Right hindlimb (tissue), 1 donor: Measurements from ENCODE around the gene KBTBD8.

Experiments
- DNase-seq: peaks from one replicate; pipeline ENCODE4 v3.0.0-alpha.2; 2018

The KBTBD8 gene

DNA sequence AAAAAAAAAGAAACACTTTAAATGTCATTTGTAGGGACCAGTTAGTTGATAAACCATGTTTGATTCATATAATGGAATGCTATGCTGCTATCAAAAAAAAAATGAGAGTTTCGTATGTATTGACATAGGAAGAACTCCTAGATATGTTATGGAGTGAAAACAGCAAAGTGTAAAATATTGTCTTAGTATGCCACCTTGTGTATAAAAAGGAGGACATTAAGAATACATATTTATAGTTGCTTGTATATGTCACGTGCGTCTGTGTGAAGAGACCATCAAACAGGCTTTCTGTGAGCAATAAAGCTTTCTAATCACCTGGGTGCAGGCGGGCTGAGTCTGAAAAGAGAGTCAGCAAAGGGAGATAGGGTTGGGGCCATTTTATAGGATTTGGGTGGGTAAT lies 39.5 kb downstream of the KBTBD8 start:
- no peak for DNase-seq

DNA sequence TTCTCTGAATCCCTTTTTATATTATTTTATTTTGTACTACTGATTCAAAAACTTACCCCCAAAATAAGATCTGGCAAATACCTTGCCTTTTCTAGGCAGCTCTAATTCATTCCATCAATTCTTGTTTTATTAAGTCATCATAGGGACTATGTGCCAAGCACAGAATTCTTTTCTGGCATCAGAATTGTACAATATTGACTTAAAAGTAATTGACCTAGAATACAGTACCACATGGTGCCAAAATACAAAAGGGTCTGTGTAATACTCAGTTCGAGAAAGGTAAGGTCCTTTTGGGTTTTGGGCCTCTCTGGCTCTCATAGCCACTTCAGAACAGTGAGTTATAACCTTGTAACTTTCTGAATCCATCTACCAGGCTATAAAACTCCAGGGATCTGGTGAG lies 46.2 kb downstream of the KBTBD8 start:
- no peak for DNase-seq

DNA sequence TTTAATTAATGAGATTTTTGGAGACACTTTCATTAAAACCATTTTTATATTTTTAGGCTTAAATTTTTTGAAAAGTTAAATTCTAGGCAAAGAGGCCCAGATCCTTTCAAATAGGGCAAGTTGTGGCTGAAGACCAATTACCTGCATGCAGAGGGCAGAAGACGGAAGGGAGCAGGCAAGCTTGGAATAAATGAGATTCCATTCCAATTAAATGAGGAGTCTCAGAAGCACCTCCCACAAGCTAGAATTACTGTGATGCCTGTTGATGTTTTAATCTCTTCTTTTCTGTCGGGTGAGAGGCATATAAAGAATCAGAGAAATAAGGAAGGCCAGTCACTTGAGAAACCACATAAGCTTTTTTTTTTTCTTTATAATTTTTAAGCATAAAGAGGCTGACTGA lies 46.8 kb downstream of the KBTBD8 start:
- DNase-seq: no peak

DNA sequence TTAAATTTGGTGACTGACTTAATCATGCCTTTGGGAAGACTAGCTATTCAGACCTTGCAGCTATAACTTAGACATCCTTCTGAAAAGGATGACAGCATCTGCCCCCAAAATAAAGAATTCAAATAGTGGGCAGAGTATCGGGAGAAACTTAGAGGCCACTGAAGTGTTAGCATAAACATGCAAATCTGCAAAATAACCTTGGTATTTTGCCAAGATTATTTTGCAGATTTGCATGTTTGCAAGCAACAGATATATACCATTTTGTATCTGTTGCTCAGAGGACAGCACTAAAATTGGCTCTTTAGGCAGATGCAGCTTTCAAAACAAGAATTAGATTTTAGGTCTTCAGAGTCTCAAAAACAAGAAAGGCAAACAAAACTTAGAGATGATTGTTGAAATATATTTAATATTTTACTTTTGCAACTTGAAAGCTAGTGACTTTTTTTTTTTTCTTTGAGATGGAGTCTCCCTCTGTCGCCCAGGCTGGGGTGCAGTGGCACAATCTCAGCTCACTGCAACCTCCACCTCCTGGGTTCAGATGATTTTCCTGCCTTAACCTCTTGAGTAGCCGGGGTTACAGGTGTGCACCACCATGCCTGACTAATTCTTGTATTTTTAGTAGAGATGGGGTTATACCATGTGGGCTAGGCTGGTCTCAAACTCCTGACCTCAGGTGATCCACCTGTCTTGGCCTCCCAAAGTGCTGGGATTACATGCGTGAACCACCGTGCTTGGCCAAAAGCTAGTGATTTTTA lies 47.8 kb downstream of the KBTBD8 start:
- no peak for DNase-seq

DNA sequence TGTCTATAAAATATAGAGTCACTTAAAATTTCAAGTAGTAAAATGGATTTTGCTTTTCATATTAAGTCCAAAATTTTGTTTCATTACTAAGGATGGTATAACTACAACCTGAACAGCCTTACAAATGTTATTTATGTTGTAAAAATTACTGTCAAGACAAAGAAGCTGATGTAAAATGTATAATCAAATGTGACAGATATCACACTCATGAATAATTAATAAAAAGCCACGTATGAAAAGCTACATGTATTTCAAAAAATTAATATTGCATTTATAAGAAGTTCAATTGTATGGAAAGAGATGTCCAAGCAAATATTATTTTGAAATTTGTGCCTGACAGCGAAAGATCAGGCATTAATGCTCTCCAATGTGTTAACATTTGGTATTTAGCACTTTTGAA lies 48.9 kb downstream of the KBTBD8 start:
- no peak for DNase-seq

DNA sequence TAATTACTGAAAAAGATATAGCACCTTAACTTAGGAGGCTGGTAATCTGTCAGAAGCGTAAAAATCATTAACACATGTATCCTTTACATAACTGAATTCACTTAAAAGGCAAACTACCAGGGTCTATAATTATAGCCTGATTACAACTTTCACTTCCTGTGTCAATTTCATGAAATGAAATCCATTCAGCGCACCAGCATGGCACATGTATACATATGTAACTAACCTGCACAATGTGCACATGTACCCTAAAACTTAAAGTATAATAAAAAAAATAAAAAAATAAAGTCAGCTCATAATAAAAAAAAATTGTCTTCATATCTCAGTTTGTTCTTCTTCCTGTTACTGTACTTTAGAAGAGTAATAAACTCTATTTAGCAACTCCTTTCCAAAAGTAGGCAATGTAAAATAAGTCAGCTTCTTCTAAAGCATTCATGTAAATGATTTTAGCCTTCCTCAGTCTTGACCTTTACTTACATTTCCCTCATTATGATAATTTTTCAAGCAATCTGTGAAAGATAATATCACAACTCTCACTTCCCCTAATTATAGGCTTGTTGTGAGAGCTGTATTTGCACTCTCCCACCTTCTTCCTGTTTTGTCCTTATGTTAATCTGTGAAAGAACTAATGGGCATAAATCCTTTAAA lies 50.1 kb downstream of the KBTBD8 start:
- no peak for DNase-seq

DNA sequence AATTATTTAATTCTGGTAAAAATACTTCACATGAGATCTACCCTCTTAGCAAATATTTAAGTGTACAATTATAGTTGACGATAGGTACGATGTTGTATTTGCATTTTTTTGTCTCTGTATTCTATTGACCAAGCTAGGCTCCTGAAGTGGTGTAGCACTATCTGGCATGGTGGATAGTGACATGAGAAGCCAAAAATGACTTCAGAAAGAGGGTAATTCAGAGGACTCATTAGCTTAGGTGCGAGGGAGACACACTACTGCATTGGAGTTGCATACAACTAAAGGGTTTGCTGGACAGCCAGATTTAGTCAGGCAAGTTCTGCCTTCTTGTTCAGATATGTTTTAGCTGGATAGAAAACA lies 50.6 kb downstream of the KBTBD8 start:
- DNase-seq: no peak

DNA sequence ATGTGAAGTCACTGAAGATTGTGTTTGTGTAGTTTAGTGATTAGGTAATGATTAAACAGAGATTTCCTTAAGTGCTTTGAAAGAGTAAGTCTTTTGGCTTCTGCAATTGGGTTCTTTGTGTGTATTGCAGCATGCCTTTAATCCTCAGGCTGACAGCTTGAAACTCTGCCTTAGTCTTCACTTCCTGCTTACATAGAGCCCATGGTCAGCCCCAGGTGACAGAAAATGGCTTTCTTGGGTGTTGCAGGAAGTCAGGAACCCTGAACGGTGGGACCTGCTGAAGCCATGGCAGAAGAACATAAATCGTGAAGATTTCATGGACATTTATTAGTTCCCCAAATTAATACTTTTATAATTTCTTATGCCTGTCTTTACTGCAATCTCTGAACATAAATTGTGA lies 61.3 kb downstream of the KBTBD8 start:
- no peak for DNase-seq
